HG03571 (cell line): ENCODE results near the gene PARP12.

Experiments
- ATAC-seq: cut with Tn5 transposase; IDR thresholded peaks from one replicate; pipeline ENCODE4 v1.9.1; 2021; ENCODE audit not compliant: unreplicated experiment

PARP12 gene

GRCh38 chr7:139993592-139993991 is 69.2 kb downstream of the PARP12 start:
- ATAC-seq = no peak

GRCh38 chr7:139993169-139993568 is 69.6 kb downstream of the PARP12 start:
- ATAC-seq = no peak

- ATAC-seq = no peak
Observed at GRCh38 chr7:139992353-139993044, 70.3 kb downstream of the PARP12 start.

- no peak for ATAC-seq
Observed at GRCh38 chr7:139991911-139992310, 70.8 kb downstream of the PARP12 start.

- ATAC-seq = no peak
Observed at GRCh38 chr7:139991269-139991666, 71.5 kb downstream of the PARP12 start.

GRCh38 chr7:139990571-139991268 is 72.0 kb downstream of the PARP12 start:
- ATAC-seq = no peak

GRCh38 chr7:139990142-139990535 is 72.6 kb downstream of the PARP12 start:
- no peak for ATAC-seq

- ATAC-seq = no peak
Observed at GRCh38 chr7:139989366-139990141, 73.2 kb downstream of the PARP12 start.

- no peak for ATAC-seq
Observed at GRCh38 chr7:139987691-139988516, 74.8 kb downstream of the PARP12 start.

- no peak for ATAC-seq
Observed at GRCh38 chr7:139985811-139986210, 76.9 kb downstream of the PARP12 start.

- no peak for ATAC-seq
Observed at GRCh38 chr7:139984642-139985539, 77.9 kb downstream of the PARP12 start.

GRCh38 chr7:139982927-139983920 is 79.5 kb downstream of the PARP12 start:
- no peak for ATAC-seq

GRCh38 chr7:139981511-139981895 is 81.2 kb downstream of the PARP12 start:
- no peak for ATAC-seq

GRCh38 chr7:139976838-139977656 is 85.7 kb downstream of the PARP12 start:
- no peak for ATAC-seq

- no peak for ATAC-seq
Observed at GRCh38 chr7:139976055-139976837, 86.5 kb downstream of the PARP12 start.

GRCh38 chr7:139974179-139974811 is 88.5 kb downstream of the PARP12 start:
- ATAC-seq = no peak
